KOPT-K1 (cell line): ENCODE data around the gene WASHC3.
A peak's percentile ranks its signal among the peaks of the same experiment; 100 is the strongest.

ENCODE experiments used
- H3K27ac ChIP-seq: fragments of 200-600 bp; sonication (generic); 2 replicates; pipeline ENCODE4 v1.5.1; 2016; ENCODE audit warnings: antibody characterized with exemption, mild to moderate bottlenecking, low read depth, low read length; ENCODE audit not compliant: poor library complexity, severe bottlenecking
- H3K36me3 ChIP-seq: fragments of 200-600 bp; sonication (generic); 2 replicates; pipeline ENCODE4 v1.5.1; 2017; ENCODE audit warnings: antibody characterized with exemption, mild to moderate bottlenecking, low read length, moderate library complexity; ENCODE audit not compliant: insufficient read depth
- H3K9me3 ChIP-seq: fragments of 200-600 bp; sonication (generic); 2 replicates; pipeline ENCODE4 v1.5.1; 2017; ENCODE audit warnings: antibody characterized with exemption, low read length, mild to moderate bottlenecking; ENCODE audit not compliant: insufficient read depth, poor library complexity, severe bottlenecking

WASHC3 gene

DNA sequence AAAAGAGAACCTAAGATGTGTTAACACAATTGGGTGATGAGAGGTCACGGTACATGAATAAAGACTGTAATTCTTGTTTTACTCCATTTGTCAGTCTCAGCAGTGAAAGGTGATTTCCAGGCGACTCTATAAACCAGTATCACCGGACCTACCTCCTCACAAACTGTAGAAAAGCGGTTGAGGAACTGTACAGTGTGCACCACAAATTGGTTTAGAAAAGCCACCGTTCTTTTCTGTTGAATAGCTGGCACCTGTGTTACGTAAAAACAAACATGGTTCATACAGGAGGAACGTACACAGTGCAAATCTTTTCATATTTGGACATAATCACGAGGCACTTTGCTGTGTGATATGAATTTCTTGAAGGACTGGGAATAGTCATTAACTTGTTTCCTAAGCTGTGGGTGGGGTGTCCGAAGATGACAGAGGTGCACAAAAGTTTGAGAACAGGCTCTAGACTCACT is 663 bp downstream of the WASHC3 start:
- H3K27ac ChIP-seq, result peak overlapping the region; percentile 84
- H3K9me3 ChIP-seq, result no peaks in the 10 kb centered on the region
- H3K36me3 ChIP-seq, result peaks cover 12% of the 10 kb centered on the region; the same call in 1 of the 2 replicates

DNA sequence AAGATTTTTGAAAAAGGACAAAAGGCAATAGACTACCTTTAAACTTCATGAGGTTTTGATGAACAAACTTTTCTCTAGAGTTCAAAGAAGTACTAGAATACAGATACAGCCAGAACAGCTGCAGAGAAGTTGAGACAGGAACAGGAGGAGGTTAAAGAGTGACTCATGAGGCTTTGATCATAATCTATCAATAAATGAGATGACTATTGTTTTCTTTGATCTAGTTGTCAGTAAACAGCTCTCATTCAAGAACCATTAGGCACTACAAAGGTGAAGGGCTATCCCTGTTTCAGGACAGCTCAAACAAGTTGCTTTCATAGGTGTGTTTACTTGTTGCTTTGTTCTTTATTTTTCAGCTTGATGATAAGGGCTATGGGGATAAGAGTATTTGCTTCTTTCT is 2.4 kb downstream of the WASHC3 start:
- Histone ChIP-seq H3K9me3 (no peaks in the 10 kb centered on the region), H3K36me3 (peaks cover 21% of the 10 kb centered on the region; the same call in 1 of the 2 replicates), H3K27ac (peak overlapping the region; percentile 84)

DNA sequence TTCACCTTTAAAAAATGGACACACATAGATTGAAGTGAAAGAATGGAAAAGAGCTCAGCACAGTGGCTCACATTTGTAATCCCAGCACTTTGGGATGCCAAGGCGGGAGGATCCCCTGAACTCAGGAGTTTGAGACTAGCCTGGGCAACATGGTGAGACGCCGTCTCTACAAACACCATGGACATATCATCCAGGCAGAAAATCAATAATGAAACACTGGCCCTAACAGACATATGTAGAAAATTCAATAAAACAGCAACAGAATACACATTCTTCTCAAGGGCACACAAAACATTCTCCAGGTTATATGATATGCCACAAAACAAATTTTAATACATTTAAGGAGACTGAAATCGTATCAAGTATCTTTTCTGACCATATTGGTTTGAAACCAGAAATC is 7.4 kb downstream of the WASHC3 start:
- H3K36me3 ChIP-seq, result peaks cover 39% of the 10 kb centered on the region
- no peak overlapping the region for H3K27ac ChIP-seq
- H3K9me3 ChIP-seq, result no peaks in the 10 kb centered on the region

DNA sequence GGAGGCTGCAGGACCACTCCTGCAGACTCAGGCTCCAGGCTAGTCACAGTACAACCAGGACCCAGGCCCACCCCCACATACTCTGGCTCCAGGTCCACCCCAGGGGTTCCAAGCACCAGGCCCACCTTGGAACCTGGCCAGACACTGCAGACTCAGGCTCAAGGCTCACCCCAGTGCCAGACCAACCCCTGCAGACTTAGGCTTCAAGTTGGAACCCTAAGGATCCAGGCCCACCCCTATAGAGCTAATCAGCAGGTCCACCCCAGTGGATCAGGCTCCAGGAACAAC is 8.8 kb downstream of the WASHC3 start:
- Histone ChIP-seq H3K9me3 (no peaks in the 10 kb centered on the region), H3K27ac (no peak overlapping the region), H3K36me3 (peaks cover 47% of the 10 kb centered on the region)

DNA sequence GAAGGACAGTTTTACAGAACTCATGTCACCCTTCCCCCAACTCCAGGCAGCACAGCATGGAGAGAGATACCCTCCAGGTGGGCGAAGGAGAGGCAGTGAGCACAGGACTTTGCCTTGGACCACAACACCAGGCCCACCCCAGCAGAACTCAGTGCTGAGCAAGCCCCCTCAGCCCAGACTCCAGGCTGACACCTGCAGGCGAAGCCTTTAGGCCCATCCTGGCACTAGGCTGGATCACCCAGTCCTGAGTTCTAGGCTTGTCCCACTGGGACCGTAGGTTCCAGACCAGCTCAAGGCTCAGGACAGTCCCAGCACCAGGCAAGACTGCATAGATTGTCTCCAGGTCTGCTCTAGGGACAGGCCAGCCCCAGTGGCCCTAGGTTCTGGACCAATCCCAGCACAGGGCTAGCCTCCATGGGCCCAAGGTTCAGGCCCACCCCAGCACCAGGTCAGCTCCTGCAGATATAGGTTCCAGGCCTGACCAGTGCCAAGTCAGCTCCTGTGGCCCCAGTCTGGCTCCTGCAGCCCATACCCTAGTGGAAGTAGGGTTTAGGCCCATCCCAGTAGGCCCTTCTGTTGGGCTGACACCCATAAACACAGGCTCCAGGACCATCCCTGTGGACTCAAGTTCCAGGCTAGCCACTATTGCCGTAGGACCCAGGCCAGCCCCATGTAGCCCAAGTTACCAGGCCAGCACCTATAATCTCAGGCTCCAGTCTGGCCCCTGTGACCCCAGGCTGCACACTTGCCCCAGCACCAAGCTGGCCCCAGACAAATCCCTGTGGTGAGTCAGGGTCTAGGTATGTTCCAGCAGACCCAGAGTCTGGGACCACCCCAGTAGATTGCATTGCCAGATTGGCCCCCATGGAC is 9.4 kb downstream of the WASHC3 start:
- peaks cover 47% of the 10 kb centered on the region for H3K36me3 ChIP-seq
- H3K27ac ChIP-seq, result no peak overlapping the region
- H3K9me3 ChIP-seq, result no peaks in the 10 kb centered on the region

DNA sequence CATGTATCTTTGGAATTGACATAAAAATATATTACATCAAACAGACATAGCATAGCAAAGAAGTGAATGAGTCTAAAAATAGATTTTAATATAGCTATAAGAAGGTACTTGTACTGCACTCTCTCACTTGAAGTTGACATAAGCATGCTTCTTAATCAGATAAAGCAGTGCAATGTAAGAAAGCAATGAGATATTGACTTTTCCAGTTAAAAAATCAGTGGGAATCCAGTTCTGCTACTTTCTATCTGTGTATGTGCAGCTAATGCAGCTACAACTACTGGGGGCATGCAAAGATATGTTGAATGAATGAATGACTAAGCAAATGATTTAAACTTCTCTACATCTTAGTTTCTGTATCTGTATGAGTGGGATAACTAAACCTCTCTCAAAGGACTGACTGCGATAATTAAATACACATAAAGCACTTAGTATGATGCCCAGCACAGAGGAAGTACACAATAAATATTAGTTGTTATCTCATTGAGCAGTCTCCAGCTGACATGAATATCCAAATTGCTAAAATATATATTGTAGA is 10.3 kb downstream of the WASHC3 start:
- no peak overlapping the region for H3K27ac ChIP-seq
- H3K36me3 ChIP-seq, result peaks cover 38% of the 10 kb centered on the region
- no peaks in the 10 kb centered on the region for H3K9me3 ChIP-seq

DNA sequence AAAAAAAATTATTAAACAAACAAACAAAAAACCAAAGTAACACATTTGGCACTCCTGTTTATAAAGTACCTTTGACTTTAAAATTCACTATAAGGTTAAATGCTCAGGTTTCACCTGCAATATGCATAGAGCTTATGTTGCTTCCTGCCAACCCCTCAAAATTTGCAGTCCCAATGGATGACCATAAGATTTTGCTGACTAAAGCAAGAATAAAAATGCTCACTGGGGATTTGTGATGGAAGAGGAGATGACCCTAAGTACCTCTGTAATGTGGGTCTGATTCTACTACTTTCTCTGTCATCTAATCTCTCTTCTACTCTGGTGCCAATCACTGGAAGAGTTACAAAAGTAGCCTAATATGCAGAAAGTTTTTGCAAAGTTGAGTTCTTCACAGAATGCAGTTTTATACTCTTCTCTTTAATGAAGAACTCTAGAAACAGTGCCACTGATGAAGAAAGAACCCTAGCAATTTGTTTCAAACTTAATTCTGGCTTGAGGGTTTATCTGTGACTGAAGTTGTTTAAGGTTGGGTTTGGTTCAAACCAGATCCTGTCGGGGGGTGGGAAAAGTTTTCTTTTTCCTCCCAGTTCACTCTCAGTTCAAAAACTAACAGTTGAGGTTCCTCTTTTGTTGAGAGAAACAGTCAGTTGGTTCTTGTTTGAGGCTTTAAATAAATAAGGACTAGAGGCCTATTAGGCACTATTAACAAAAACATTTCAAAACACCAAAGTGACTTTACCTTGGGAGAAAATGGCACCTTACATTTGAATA is 10.9 kb downstream of the WASHC3 start:
- Histone ChIP-seq H3K27ac (no peak overlapping the region), H3K36me3 (peaks cover 34% of the 10 kb centered on the region), H3K9me3 (no peaks in the 10 kb centered on the region)

DNA sequence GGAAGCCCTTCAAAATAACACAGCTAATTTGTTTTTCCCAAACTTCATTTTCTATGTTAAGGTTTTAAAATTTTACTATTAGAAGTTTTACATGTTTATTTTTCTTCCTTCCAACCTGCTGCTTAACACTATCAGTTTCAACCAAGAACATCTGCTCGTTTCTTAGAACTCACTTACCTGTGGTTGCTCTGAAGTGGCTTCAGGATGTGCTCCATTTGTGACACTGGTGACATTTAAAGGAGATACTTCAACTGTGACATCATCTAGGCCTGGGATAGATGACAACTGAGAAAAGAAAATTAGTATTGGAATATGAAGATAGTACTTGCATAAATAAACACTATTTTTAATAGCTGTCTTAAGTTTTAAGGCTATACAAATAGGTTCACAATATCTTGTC is 17.9 kb downstream of the WASHC3 start:
- H3K9me3 ChIP-seq, result no peaks in the 10 kb centered on the region
- H3K27ac ChIP-seq, result peak overlapping the region; percentile 53
- H3K36me3 ChIP-seq, result peaks cover 25% of the 10 kb centered on the region

DNA sequence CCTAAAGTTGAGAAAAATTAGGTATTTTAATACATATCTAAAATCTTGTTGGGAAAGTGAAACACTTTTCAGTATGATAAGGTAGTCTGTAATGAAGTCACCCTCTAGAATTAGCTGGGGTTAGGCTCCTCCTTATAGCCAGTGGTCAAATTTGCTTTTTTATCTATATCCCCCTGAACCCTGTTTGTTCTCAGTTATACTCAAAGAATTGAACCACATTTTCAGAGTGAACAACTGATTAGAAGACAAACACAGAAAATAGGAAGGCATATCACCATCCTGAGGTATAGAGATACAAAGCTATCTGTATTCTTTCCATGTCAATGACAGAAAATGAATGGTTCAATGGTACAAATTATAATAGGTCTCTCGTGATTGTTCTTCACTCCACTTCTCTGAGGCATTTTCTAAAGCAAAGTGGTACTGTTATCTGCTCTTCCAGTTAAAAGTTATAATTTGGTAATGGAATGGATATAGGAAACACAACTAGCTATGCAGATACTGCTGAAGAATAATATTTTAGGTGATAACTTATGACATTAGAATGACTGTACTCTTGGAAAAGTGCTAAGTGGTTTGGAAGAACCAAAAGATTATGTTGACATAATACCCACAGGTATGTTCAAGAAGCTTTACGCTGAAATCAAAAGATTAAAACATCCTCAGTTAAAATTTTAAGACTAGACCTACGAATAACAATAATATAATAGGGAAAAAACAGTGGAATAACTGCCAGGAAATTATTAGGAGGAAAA is 27.6 kb downstream of the WASHC3 start:
- H3K9me3 ChIP-seq, result no peaks in the 10 kb centered on the region
- no peak overlapping the region for H3K27ac ChIP-seq
- H3K36me3 ChIP-seq, result peaks cover 34% of the 10 kb centered on the region

DNA sequence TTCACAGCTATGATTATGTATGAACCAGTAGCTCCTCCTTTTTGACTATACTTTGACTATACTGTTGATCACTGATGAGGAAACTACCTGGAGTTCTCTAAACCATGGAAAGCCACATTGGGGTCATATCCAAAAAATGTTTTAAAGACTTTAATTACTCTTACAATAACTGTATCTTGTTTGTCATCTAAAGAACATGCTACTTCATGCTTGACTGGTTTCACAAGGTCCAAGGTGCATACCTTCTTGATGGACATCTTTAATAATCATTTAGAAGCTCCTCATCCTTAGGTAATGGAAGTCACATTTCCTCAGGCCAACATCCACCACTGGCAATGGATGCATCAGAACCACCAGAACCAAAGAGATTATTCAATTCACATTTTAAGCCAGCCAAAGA is 29.9 kb downstream of the WASHC3 start:
- Histone ChIP-seq H3K27ac (no peak overlapping the region), H3K9me3 (no peaks in the 10 kb centered on the region), H3K36me3 (peaks cover 25% of the 10 kb centered on the region)

DNA sequence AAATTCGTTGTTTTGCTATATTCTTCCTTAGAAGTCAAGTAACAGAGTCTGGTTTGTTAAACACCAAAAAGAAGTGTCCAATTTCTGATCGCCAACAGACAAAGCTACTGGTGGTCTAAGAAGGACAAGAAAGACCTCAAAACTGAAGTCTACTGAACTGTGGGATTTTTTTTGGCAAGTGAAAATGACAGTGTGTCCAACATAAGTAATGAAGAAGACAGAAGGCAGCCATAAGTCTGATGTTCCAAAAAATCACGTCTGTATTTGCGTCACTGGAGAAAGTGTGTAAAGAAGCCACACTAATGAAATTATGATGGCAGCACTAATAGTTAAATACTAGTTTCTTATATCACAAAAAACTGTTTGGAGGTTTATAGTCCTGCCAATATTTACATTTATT is 32.6 kb downstream of the WASHC3 start:
- H3K9me3 ChIP-seq, result no peaks in the 10 kb centered on the region
- peaks cover 13% of the 10 kb centered on the region for H3K36me3 ChIP-seq
- H3K27ac ChIP-seq, result no peak overlapping the region

DNA sequence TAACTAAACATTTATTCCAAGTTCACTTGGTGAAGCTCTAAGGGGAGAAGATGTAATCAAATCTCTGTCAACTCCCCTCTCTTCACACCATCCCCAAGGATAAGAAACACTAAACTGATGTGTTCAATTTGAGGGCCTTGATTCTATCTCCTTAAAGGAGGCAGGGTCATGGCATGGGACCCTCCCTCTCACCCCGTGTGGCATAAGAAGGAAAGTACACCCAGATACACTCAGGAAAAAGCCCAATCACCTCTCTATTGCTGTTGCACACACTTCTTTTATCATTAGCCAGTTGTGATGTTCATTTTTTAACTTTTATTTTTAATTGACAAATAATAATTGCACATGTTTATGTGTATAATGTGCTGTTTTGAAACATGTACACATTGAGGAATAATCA is 35.1 kb downstream of the WASHC3 start:
- Histone ChIP-seq H3K27ac (no peak overlapping the region), H3K36me3 (peaks cover 16% of the 10 kb centered on the region), H3K9me3 (no peaks in the 10 kb centered on the region)

DNA sequence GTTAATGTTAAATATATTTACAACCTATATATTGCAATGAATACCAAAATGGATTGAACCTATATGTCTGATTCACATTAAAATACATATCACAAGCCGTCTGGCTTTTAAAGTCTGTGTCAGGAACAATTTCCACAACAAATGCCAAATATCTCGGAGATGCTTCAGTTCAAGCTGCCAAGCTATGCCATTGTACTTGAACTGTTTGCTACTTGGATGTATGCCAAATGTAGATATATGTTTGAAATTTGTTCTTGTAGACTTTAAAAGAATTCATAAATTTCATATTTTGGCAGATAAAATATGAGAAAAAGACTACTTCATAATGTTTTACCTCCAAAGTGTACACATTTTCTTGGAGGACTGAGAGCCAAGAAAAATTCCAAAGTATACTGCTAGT is 37.0 kb downstream of the WASHC3 start:
- H3K36me3 ChIP-seq, result peaks cover 16% of the 10 kb centered on the region
- H3K9me3 ChIP-seq, result no peaks in the 10 kb centered on the region
- H3K27ac ChIP-seq, result no peak overlapping the region

DNA sequence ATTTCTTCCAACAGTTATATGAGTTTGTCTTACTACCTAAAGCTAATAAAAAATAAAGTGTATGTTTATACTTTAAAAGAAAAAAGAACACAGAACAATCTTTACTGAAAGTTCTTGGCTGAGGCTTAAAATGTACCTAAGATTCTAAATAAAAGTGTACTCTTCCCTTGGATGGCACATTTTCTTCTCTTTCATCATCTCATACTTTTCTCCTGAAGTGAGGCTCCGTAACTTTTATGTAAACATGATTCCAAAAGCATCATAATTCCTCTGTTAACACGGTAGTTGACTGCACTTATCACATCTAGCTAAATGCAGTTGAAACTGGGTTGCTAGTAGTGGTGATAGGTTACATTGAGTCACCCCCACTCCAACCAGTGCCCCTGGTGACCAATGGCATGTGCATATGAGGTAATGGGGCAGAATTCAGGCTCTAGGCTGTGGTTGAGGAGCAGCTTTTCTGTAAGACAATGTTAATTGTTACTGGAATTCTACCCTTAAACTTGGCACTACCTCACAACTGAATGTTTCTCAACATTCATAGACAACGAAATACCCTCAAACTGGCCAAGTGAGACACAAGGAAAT is 38.4 kb downstream of the WASHC3 start:
- Histone ChIP-seq H3K27ac (no peak overlapping the region), H3K36me3 (peaks cover 16% of the 10 kb centered on the region), H3K9me3 (no peaks in the 10 kb centered on the region)

DNA sequence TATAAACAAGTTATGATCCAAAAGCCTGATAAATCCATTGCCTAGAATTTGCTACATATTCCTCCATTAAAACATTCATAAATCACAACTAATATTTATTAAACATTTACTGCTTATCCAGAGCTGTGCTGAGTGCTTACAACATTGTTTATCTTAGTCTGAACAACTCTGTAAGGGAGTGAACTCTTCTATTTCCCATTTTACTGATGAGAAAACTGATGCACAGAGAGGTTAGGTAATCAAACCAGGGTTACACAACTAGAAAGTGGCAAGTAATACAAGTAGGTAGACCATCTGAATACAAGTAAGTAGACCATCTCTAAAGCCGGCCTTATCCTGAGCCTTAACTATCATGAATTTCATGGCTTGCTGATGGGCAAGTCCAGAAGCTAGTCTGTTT is 39.5 kb downstream of the WASHC3 start:
- H3K27ac ChIP-seq, result no peak overlapping the region
- no peaks in the 10 kb centered on the region for H3K9me3 ChIP-seq
- H3K36me3 ChIP-seq, result peaks cover 16% of the 10 kb centered on the region
